Vagina (tissue), 2 donors: ENCODE measurements around the gene PDE11A. TPM values are rescaled to one million over a fixed set of nuclear protein-coding genes. Genes with fewer than 3 reads are reported as not detected.

Experiments used
- DNase-seq, 2 donors: peaks; one replicate each; pipeline ENCODE4 v3.0.0-alpha.2; 2017; ENCODE audit errors: extremely low spot score in 2 of 2
- H3K27ac ChIP-seq: fragments of 200-600 bp; sonication (generic); one replicate; pipeline ENCODE4 v1.5.1; 2019
- H3K27me3 ChIP-seq: fragments of 200-600 bp; sonication (generic); one replicate; pipeline ENCODE4 v1.5.1; 2019
- H3K36me3 ChIP-seq, 2 donors: fragments of 200-600 bp; sonication (generic); one replicate each; pipeline ENCODE4 v1.5.1; 2017 to 2019
- H3K4me1 ChIP-seq: fragments of 200-600 bp; sonication (generic); one replicate; pipeline ENCODE4 v1.5.1; 2019
- H3K4me3 ChIP-seq, 2 donors: fragments of 200-600 bp; sonication (generic); 1 replicate in 1 of 2; 2 replicates in 1 of 2; pipeline ENCODE4 v1.5.1; 2016 to 2019
- H3K9me3 ChIP-seq: fragments of 200-600 bp; sonication (generic); one replicate; pipeline ENCODE4 v1.5.1; 2019
- POLR2A ChIP-seq, 2 donors: fragments of 450-650 bp; IDR thresholded peaks; one replicate each; pipeline ENCODE4 v1.6.1; 2017; ENCODE audit warnings: antibody characterized with exemption in 2 of 2, mild to moderate bottlenecking in 2 of 2, moderate library complexity in 2 of 2
- POLR2AphosphoS5 ChIP-seq, 2 donors: sonication (generic); formaldehyde crosslinking; IDR thresholded peaks; one replicate each; pipeline ENCODE4 v1.9.0; 2017; ENCODE audit warnings: antibody characterized with exemption in 2 of 2, mild to moderate bottlenecking in 2 of 2, low read depth in 1 of 2; ENCODE audit not compliant: insufficient read depth in 1 of 2
- intact Hi-C: fragments of 100-400 bp; cut with DNase I; formaldehyde crosslinking; loops from one replicate; pipeline ENCODE4 v1.15.1; 2023
- total RNA-seq: library from RNA; depleted of rRNA; stranded (reverse); fragments of >200 nt; gene quantifications from one replicate; pipeline ENCODE4 v1.2.3, GENCODE V29; 2016
- TF ChIP-seq, protein P1 (sequence below), 3 experiments: fragments of 450-650 bp in 2 of 3; fragments of 200-600 bp in 1 of 3; sonication (generic) in 1 of 3; IDR thresholded peaks; one replicate each; pipeline ENCODE4 v1.5.1; 2017 to 2019; ENCODE audit warnings: antibody characterized with exemption in 3 of 3, mild to moderate bottlenecking in 2 of 3, moderate library complexity in 2 of 3

PDE11A gene
- total RNA-seq, 1 donor from 2014 or later, result 0.25 TPM

- intact Hi-C loops, result no loop called here
- no peaks in the 10 kb centered on the region for H3K36me3 ChIP-seq
- no peaks in the 10 kb centered on the region for H3K27me3 ChIP-seq
- H3K4me1 ChIP-seq, result no peaks in the 10 kb centered on the region
- no peak for DNase-seq
- H3K4me3 ChIP-seq, result no peak overlapping the region
- no peak overlapping the region for H3K27ac ChIP-seq
- TF ChIP-seq, protein P1, sequence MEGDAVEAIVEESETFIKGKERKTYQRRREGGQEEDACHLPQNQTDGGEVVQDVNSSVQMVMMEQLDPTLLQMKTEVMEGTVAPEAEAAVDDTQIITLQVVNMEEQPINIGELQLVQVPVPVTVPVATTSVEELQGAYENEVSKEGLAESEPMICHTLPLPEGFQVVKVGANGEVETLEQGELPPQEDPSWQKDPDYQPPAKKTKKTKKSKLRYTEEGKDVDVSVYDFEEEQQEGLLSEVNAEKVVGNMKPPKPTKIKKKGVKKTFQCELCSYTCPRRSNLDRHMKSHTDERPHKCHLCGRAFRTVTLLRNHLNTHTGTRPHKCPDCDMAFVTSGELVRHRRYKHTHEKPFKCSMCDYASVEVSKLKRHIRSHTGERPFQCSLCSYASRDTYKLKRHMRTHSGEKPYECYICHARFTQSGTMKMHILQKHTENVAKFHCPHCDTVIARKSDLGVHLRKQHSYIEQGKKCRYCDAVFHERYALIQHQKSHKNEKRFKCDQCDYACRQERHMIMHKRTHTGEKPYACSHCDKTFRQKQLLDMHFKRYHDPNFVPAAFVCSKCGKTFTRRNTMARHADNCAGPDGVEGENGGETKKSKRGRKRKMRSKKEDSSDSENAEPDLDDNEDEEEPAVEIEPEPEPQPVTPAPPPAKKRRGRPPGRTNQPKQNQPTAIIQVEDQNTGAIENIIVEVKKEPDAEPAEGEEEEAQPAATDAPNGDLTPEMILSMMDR (IDR thresholded peaks at IDR 0.05), result no peak
- TF ChIP-seq POLR2AphosphoS5 (IDR thresholded peaks at IDR 0.05; ENCODE audit: insufficient read depth in 1 of 2, low read depth in 1 of 2) (no peak), POLR2A (IDR thresholded peaks at IDR 0.05) (no peak)
- H3K9me3 ChIP-seq, result no peaks in the 10 kb centered on the region
Measured at GRCh38 chr2:177716484-177716883, 356.1 kb downstream of the PDE11A start.

- H3K36me3 ChIP-seq, result no peaks in the 10 kb centered on the region
- no peaks in the 10 kb centered on the region for H3K27me3 ChIP-seq
- TF ChIP-seq POLR2A (IDR thresholded peaks at IDR 0.05) (no peak), POLR2AphosphoS5 (IDR thresholded peaks at IDR 0.05; ENCODE audit: insufficient read depth in 1 of 2, low read depth in 1 of 2) (no peak)
- H3K27ac ChIP-seq, result no peak overlapping the region
- no peaks in the 10 kb centered on the region for H3K9me3 ChIP-seq
- intact Hi-C loops, result no loop called here
- no peak overlapping the region for H3K4me3 ChIP-seq
- DNase-seq, result no peak
- no peaks in the 10 kb centered on the region for H3K4me1 ChIP-seq
Measured at GRCh38 chr2:177715771-177716170, 356.8 kb downstream of the PDE11A start.

DNA sequence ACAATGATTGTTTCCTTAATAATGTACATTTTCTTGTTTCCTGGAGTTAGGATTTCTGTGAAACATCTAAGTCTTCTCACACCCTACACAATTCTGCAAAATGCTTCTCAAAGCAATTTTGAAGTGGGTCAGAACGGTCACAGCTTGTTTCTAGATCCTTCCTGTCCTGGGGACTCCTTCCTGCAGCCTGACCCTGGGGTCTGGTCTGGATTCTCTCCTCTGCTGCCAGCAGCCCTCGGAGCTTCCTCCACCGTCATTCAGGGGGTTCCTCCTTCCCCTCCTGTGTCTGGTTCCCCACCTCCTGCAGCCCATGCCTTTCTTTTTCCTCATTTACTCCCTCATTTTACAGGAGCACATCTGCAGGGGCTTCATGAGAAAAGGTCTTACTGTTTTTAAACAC, 357.9 kb downstream of the PDE11A start:
- H3K27me3 ChIP-seq, result no peaks in the 10 kb centered on the region
- no peaks in the 10 kb centered on the region for H3K36me3 ChIP-seq
- H3K4me1 ChIP-seq, result no peaks in the 10 kb centered on the region
- no peak overlapping the region for H3K4me3 ChIP-seq
- TF ChIP-seq POLR2A (IDR thresholded peaks at IDR 0.05), result no peak
- TF ChIP-seq, protein P1 (IDR thresholded peaks at IDR 0.05), result no peak
- TF ChIP-seq POLR2AphosphoS5 (IDR thresholded peaks at IDR 0.05; ENCODE audit: insufficient read depth in 1 of 2, low read depth in 1 of 2), result no peak
- intact Hi-C loops, result no loop called here
- no peaks in the 10 kb centered on the region for H3K9me3 ChIP-seq
- no peak overlapping the region for H3K27ac ChIP-seq
- DNase-seq, result no peak

DNA sequence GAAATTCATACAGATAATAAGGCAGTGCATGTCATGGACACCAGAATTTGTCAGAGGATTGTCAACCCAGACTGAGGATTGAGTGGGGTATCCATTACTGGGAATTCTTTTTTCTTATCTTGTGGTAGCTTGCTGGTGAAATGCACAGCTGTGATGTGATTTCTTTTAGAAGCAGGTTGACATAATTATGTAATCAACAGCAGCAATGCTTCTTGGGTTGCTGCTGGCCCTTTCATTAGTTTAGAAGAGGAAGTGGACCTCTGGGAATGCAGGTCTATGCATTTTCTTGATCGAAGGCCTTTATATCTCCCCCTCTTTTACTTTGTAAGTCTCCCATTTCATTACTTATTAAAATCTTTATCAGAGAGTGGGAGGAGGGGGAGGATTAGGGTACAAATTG, 360.1 kb downstream of the PDE11A start:
- intact Hi-C loops, result no loop called here
- Histone ChIP-seq H3K4me3 (no peak overlapping the region), H3K27ac (no peak overlapping the region), H3K36me3 (no peaks in the 10 kb centered on the region), H3K4me1 (no peaks in the 10 kb centered on the region), H3K9me3 (no peaks in the 10 kb centered on the region), H3K27me3 (no peaks in the 10 kb centered on the region)
- TF ChIP-seq POLR2A (IDR thresholded peaks at IDR 0.05), result no peak
- TF ChIP-seq POLR2AphosphoS5 (IDR thresholded peaks at IDR 0.05; ENCODE audit: insufficient read depth in 1 of 2, low read depth in 1 of 2), result no peak
- TF ChIP-seq, protein P1 (IDR thresholded peaks at IDR 0.05), result no peak
- DNase-seq, result no peak

DNA sequence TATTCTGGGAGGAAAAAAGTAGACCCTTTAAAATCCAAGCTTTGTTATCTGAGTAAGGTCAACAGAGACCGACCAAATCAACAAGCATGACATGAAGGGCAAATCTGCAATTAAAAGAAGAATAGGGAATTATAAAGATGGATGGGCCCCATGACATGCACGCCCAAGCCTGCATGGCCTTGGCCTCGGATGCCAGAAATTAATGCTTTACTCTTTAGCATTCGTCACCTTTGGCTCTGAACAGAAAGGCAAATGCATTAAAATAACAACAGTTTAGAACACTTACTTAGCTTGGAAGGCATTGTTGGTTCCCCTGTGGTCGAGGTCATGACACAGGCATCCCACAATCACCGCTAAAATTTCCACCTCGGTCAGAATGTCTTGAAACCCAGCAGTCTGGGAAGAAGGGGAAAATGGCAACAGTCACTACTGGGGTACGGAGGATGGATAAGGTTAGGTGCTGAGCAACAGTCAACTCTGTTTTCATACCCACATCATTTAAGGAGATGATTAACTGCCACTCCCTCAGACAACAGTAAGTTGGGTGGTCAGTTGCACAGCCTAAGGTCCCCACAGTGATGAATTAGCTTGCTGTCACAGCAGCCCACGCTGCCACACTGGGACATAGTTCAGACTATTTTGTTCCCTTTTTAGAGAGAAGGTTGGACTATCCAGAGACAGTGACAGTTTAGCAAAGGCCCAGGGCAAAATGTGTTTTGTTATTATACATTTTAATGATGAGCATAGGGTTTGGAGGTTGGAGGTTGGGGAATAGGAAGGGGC, 360.9 kb downstream of the PDE11A start:
- TF ChIP-seq POLR2AphosphoS5 (IDR thresholded peaks at IDR 0.05; ENCODE audit: insufficient read depth in 1 of 2, low read depth in 1 of 2), result no peak
- no peak for TF ChIP-seq POLR2A (IDR thresholded peaks at IDR 0.05)
- TF ChIP-seq, protein P1 (IDR thresholded peaks at IDR 0.05), result no peak
- Histone ChIP-seq H3K36me3 (no peaks in the 10 kb centered on the region), H3K27me3 (no peaks in the 10 kb centered on the region), H3K4me1 (no peaks in the 10 kb centered on the region), H3K9me3 (no peaks in the 10 kb centered on the region), H3K4me3 (no peak overlapping the region), H3K27ac (no peak overlapping the region)
- DNase-seq, result no peak
- intact Hi-C loops, result no loop called here
